HG03354 (cell line): ENCODE measurements around the gene EZR.

ENCODE experiments used
- ATAC-seq: cut with Tn5 transposase; IDR thresholded peaks from one replicate; pipeline ENCODE4 v1.9.1; 2021; ENCODE audit warnings: mild to moderate bottlenecking; ENCODE audit not compliant: unreplicated experiment, poor library complexity, severe bottlenecking

The EZR gene

GRCh38 chr6:158744986-158745430 lies 74.2 kb downstream of the EZR start:
- ATAC-seq = no peak

GRCh38 chr6:158743033-158743651 lies 76.0 kb downstream of the EZR start:
- no peak for ATAC-seq

GRCh38 chr6:158739673-158740072 lies 79.5 kb downstream of the EZR start:
- no peak for ATAC-seq

DNA sequence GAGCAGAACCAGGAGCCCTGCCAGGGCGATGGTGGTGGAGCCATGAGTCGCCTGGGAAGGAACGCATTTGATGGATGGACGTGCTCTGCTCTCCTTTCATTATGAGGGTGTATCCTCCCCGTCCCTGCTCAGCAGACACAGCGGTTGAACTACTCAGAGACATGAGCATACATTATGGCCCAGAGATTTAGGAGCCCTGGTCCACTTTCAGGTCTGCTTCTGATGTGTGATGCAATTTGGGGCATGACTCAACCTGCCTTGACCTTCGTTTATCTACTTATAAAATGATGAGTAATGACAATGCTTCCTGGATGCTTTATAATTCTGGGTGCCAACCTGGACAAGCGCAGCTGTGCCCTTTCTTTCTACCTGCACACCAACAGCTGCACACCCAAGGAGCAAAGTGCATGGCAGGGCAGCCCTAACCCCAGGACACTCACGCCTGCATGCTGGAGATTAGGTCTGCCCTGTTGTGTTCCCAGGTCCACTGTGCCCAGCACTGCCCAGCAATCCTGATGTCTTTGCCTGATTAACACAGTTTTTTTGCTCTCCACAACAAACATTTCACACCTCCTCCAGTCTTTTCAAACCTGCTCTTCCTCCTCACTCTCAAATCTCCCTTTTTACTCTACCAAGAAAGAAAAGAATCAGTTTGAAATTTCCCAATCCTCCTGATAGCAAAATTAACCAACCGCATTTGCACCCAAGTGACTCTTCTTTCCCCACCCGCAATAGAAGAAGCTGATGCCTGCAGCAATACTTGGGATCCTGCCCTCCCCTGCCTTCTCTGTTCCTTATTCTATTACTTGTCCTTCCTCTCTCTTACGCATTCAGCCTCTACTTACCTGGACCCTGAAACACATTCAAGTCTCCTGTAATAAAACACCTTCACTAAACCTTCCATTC lies 81.2 kb downstream of the EZR start:
- ATAC-seq = no peak

- no peak for ATAC-seq
These were observed 82.0 kb downstream of the EZR start for GRCh38 chr6:158737082-158737709.

DNA sequence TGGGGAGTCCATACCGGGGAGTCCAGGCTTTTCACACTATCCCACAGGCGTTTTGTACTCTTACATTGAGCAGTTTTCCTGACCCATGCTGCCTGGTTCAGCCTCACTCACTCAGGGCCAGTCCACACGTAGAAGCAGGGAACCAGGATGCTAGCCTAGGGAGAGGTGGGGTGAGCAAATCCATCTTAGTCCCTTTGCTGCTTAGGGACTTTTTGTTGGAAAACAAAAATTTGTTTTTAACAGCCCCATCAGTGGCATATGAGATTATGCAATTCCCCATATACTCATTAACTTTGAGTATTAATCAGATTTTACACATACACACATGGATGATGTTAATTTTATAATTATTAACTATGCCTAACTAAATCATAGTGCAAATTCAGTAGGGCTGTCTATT lies 84.2 kb downstream of the EZR start:
- ATAC-seq = no peak

DNA sequence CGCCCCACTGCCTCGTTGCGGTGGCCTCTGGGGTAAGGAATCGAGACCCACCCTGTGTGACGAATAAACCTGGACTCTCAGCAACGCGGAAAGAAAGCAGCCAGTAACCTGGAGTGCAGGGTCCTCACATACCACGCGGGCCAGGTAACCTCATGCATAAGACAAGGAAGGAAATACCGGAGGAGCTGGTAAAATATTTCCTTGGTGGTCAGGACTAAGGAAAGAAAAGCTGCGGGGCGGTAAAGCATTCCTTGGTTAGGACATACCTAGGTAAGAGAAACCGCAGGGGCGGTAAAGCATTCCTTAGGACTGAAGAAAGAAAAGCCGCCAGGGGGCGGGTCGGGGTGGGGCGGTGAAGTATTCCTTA lies 88.6 kb downstream of the EZR start:
- no peak for ATAC-seq

DNA sequence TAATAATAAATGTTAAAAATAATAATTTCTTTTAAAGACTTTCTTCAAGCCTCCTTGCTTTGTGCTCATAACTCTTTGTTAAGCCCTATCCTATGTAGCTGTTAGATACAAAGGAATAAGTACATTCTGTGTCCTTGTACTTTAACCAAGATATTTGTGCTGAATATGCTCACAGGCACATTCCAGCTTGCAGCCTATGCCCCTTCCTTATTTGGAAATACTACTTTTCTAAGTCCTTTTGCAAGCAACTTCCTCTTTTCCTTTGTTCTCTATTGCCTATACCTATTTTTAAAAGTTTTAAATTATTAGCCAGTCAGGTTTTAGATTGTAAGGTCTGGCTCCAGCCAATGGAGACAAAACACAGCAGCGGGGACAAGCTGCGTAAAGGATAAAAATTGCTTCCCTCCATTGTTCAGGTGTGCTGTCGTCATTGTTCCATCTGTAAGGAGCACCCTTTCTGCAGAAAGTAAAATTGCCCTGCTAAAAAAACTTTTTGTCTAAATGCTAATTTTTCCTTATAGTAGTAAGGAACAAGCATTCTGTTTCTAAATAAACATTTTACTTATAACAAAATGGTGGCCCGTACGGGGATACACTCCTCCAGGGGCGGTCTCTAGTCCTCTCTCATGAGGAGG lies 89.1 kb downstream of the EZR start:
- ATAC-seq = no peak

GRCh38 chr6:158725704-158726103 lies 93.5 kb downstream of the EZR start:
- ATAC-seq = no peak

DNA sequence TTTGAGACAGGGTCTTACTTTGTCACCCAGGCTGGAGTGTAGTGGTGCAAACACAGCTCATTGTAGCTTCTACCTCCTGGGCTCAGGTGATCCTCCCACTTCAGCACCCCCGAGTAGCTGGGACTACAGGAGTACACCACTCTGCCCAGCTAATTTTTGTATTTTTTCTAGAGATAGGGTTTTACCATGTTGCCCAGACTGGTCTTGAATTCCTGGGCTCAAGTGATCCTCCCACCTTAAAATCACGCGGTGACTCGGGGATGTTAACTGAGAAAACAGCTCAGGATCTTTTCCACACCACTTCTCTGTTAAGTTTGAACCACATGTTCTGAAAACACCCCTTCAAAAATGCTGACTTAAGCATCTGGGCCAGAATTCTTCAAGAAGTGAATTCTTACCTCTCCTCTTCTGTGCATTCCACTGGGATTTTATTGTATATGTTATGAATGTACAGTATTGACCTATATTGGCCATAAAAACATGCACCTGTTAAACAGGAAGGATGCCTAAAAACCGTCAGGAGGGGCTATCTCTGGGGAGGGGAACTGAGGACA lies 96.9 kb downstream of the EZR start:
- no peak for ATAC-seq

DNA sequence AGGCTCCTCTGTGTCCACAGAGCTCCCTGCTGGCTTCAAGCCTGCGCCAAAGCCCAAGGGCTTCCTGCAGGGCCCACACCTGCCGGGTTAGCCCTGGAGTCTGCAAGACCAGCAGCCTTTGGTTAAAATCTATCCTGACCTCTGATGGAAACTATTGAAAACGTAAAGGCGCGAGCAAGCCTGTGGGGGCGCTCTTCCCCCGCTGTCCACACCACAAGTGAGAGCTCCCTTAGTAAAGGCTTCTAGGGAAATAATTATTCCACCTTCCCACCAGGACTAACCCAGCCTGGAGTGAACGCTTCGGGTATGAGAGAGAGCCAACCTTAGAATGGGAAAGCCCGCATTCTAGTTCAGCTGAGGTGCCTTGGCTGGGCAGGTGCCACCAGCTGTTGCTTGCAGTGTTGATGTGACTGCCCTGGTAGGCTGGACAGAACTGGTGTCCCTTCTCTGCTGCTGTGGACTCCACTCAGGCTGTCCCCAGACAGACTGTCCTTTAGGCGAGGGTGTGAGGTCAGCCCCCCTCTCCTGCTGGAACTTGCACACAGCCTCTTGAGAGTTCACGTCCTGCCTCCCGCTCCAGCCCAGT lies 100.6 kb downstream of the EZR start:
- no peak for ATAC-seq

GRCh38 chr6:158717341-158718330 lies 101.5 kb downstream of the EZR start:
- ATAC-seq = peak; percentile 78
